NCI-H146 (cell line): ENCODE results near the gene IPP.
"Not testable (repeated sequence)": the region's sequence is repeated elsewhere in the genome, so short reads cannot be mapped to it uniquely, and the experiment has no call there.

Source experiments
- DNase-seq: peaks from one replicate; lab custom pipeline; 2025; lab: John Stamatoyannopoulos, UW

Gene IPP

DNA sequence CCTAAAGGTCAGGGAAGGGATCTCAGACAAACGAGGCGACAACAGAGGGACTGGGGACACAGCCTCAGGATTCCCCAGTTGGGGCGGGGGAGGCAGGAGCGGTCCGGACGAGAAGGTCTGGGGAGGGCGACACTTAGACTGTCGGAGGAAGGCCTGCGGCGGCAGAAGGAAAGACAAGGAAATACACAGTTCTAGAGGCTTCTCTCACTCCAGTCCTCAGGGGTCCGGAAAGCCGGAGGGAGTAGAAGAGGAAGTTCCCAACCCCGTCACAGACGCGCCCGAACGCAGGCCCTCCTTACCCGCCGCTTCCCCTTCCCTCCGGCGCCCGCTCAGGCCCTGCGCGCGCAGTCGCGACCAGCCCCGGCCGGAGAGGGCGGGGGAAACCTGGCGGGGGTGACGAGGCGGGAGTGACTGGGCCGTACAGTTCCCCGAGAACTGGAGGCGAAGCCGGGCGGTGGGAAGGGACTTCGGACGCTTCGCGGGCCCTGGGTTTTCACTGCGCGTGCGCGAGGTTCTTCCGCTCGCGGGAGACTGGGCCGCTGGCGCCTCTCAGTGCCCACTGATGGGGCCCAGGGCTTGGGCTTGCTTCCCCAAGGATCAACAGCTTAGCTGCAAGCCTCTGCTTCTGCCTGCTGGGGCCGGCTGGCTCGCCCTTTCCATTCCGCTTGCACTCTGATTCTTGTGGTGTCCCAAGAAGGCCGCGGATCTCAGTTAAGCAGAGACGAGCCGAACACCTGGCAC, at the start of gene IPP:
Gene IPP (minus strand): TSS at position 356 of the 741 bp plus-strand sequence. CDS start 4,242 bp downstream, outside the sequence.
- DNase-seq = peak; percentile 86

DNA sequence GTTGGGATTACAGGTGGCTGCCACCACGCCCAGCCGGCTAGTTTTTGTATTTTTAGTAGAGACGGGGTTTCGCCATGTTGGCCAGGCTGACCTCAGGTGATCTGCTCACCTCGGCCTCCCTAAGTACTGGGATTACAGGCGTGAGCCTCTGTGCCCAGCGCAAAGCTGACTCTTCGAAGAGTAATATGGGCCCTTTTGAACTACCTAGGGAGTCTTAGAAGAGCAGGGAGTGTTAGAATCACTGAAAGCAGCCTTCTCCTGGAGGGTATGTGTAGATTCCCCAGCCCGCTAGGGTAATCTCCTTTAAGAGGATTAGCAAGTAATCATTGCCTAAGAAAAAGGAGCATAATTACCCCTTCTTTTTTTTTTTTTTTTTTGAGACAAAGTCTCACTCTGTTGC, 46.5 kb upstream of the IPP start:
- DNase-seq = no peak

DNA sequence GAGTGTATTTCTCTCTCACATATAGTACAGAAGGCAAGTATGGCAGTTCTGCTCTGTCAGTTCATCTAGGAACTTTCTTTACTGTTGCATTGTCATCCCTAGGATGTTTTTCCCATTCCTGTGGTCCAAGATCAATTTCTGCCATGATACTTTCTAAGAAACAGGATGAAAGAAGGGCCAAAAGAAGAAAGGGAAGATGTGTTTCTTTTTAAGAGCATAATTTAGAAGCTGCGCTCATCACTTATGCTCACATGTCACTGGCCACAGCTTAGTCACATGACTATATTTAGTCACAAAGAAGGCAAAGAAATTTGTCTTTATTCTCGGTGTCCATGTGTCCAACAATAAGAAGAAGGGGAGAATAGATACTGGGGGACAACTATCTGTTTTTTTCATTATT, 45.9 kb upstream of the IPP start:
- DNase-seq = no peak

DNA sequence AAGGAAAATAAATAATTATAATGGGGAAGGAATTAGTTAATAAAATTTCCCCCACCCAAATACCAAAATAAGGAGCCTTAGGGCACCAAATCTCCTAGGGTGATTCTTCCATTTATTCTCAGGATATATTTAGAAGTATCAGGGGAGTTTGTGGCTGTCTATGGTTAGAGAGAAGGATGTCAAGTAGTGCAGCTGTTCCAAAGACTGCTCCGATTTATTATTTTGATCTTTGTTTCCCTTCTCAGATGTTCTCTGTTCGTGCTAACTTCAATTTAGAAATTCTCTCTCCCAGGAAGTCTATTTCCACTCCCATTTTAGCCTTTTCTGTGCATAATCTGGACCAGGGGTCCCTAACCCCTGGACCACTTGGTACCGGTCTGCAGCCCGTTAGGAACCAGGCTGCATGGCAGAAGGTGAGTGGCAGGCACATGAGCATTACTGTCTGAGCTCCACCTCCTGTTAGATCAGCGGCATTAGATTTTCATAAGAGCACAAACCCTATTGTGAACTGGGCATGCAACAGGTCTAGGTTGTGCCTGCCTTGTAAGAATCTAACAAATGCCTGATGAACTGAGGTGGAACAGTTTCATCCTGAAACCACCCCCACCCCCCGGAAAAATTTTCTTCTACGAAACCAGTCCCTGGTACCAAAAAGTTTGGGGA, 43.6 kb upstream of the IPP start:
- no peak for DNase-seq

DNA sequence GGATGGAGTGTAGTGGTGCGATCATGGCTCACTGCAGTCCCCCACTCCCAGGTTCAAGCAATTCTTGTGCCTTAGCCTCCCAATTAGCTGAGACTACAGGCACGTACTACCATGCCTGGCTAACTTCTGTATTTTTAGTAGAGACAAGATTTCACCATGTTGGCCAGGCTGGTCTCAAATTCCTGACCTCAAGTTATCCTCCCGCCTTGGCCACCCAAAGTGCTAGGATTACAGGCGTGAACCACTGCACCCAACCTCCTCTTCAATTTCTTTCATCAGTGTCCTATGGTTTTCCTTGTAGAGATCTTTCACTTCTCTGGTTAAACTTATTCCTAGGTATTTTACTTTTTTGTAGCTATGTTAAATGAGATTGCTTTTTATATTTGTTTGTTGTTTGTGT, 42.3 kb upstream of the IPP start:
- DNase-seq = no peak

DNA sequence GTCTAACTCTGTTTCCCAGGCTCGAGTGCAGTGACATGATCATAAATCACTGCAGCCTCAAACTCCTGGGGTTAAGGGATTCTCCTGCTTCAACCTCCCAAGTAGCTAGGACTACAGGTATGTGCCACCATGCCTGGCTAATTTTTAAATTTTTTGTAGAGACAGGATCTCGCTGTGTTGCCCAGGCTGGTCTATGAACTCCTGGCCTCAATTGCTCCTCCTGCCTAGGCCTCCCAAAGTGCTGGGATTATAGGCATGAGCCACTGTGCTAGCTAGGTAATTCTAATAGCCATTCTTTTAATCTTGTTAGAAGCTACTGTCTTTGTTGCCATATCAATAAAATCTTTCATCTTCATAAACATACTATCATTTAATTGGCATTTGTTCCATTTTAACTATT, 39.1 kb upstream of the IPP start:
- no peak for DNase-seq

DNA sequence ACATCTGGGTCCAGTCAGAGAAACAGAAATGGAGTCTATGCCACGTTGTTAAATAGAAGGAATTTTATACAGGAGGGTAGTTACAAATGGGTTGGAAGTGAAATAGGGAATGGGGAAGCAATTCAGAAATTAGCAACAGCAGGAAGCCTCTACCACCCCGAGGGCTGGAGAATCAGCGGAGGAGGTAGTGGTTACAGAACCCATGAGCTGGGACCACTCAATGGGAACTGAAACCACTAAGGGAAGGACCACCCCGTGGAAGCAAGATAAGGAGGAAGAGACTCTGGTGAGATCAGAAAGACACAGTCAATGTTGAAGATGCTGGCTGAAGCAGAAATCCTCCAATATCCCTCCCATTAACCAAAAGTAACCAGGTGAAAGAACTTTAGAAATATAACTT, 37.5 kb upstream of the IPP start:
- no peak for DNase-seq

DNA sequence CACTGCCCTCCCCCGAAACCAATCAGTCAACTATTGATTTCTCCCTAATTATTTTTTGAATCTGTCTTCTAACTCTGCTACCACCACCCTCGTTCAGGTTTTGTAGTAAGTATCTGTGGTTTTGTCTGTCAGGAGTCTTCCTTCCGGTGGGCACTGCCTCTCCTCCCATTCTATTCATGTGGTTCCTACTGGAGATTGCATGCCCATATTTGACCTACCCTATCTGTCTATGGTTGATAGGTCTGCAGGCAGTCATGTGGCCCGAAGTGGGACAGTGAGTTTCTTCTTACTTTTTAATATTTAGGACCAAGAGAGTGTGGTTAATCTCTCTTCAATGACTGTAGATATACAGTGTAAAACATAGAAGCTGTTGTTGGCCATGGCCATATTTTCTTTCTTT, 35.1 kb upstream of the IPP start:
- DNase-seq = no peak

DNA sequence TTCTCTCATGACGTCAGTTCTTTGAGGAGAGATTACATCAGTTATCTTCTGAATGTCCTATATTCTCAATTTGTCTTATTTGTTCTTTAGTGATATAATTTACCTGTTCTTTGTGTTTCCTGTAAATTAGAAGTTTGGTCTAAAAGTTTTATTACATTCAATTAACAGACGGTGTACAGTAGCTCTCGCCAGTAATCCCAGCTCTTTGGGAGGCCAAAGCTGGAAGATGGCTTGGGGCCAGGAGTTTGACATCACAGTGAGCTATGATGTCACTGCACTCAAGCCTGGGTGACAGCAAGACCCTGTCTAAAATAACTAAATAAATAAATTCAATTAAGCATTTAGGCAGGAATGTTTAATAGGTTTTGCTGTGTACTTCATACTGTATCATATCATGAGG, 25.3 kb upstream of the IPP start:
- no peak for DNase-seq

DNA sequence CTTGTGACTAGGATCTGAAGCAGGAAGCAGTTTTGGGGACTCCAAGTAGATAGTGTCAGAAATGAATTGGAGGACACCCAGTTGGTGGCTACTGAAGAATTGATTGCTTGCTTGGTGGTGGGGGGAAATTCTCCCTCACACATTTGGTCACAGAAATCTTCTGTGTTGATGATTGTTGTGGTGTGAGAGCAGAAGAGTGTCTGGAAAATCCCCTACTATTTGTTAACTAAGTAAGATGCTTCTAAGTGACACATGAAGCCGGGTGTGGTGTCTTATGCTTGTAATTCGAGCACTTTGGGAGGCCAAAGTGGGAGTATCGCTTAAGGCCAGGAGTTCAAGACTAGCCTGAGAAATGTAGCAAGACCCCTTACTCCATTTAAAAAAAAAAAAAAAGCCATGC, 22.5 kb upstream of the IPP start:
- no peak for DNase-seq

DNA sequence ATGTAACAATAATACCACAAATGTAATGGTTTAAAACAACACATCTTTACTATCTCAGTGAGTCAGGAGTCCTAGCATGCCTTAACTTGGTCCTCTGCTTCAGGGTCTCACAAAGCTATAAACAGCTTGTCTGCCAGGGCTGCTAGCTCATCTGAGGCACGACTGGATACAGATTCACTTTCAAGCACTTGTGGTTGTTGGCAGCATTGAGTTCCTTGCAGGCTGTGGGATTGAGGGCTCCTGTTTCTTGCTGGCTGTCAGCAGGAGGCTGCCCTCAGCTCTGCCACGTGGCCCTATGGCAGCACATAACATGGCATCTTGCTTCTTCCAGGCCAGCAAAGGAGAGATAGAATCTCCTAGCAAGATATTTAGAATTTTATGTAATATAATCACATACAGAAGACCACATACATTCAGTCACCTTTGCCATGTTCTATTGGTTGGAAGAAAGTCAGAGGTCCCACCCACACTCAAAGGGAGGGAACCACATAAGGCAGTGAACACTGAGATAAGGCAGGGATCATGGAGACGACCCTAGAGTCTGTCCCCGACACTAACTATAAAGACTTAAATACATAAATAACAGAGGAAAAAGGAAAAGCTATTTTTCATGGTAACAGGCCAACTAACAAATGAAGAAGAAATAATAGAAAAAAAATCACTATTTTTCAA, 18.9 kb upstream of the IPP start:
- no peak for DNase-seq

DNA sequence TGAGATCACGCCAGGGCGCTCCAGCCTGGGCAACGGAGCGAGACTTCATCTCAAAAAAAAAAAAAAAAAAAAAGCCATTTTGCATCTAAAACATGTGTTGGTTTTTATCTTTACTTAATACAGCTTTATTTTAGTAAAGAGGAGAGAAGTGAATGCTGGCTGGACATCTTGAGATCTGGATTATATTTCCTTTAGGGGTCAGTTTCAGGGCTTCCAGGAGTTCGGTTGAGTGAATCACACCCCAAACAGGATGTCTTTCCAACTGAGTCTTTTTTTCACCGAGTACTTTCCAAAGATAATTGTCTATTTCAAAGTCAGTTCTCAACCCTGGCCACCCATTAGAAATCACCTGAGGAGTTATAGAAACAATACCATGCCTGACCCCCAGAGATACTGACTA, 16.6 kb upstream of the IPP start:
- no peak for DNase-seq

DNA sequence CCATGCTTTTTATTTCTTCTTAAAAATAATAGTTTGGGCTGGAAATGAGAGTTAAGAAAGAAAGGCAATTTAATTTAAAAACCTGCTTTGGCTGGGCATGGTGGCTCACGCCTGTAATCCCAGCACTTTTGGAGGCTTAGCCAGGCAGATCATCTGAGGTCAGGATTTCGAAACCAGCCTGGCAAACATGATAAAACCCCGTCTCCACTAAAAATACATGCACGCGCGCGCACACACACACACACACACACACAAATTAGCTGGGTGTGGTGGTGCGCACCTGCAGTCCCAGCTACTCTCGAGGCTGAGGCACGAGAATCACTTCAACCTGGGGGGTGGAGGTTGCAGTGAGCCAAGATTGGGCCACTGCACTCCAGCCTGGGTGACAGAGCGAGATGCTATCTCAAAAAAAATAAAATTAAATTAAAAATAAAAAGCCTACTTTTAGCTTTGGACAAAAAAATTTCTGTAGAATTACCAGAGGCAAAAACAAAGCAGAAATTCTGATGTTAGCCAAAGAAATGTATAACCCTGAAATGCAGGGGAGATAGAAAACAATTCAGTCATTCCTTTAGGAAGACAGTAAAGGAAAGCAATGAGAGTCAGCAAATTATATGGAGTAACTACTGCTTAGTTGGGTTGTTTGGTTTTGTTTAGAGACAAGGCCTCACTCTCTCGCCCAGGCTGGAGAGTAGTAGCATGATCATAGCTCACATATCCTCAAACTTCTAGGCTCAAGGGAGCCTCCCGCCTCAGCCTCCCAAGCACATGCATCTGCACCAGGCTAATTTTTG, 15.7 kb upstream of the IPP start:
- no peak for DNase-seq

DNA sequence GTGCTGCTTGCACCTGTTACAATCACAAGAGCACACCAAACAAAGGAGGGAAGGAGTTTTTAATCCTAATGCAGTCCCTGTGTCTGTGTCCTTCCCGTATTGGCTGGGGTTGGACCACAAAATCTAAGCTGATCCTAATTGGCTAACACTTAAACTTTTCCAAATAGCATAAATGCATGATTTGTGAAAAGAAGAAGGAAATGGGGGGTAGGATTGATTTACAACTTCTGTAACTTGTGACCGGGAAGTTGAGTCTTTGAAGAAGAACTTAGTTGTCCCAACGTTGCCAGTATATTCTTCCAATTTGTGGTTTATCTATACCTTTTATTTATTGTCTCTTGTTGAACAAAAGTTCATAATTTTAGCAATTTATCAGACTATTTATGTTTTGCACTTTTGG, 11.8 kb upstream of the IPP start:
- DNase-seq = no peak

DNA sequence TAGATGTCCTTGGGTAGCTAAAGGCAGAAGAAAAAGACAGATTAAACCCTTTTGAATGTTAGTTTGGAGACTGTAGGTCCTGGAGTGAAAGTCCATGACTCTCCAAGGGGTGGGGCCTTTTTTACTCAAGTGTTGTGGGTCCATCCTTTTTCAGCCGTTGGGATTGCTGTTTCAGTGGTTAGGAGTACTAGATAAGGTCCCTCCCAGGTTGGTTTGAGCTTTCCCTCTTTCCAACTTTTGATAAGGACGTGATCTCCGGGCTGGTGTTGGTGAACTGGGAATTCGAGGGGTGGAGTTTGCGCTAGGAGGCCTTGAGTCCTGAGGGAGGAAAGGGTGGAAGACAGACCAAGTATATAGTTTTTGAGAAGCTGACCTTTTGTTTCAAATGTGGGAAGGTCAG, 5.2 kb upstream of the IPP start:
- no peak for DNase-seq

DNA sequence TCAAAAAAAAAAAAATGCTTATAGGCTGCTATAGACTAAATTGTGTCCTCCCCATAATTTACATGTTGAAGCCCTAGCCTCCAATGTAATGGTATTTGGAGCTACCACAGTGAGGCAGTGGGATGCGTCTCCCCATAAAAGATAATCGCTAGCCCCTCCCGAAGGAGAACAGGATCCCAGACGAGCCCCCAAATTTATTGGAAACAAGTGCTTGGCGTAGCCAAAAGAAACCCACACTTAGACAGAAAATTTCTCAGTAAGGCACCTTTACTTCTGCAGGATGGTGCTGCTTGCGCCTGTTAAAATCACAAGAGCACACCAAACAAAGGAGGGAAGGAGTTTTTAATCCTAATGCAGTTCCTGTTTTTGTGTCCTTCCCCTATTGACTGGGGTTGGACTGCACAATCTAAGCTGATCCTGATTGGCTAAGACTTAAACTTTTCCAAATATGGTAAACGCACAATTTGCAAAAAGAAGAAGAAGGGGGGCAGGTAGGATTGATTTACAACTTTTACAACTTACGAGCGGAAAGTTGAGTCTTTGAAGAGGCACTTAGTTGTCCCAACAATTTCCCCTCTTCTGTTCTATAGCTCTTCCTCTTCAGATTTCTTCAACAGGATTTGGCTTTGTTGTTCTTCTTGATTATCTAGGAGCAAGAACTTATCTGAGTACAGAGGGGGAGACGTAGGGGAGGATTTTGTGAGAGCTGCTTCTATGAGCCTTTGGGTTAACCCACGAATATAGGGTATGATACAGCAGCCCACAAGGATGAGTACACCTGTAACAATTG, 3.0 kb upstream of the IPP start:
- no peak for DNase-seq

DNA sequence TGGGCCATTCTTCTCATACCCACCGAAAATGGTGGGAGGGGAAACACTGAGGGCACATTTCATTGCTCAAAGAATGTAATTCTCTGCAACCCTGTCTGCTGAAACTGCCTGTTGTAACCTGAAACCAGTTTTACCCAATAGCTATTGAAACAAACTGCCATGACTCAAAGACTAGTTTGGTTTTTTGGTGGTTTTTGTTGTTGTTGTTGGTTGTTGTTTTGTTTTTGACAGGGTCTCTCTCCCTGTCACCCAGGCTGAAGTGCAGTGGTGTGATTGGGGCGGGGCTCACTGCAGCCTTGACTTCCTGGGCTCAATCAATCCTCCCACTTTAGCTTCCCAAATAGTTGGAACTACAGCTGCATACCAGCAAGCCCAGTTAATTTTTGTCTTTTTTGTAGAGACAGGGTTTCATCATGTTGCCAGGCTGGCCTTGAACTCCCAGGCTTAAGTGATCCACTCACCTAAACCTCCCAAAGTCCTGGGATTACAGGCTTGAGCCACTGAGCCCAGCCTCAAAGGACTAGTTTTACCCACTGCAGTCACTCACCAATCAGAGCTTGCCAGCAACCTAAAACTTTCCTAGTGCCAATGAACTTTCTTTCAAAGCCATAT, 2.1 kb upstream of the IPP start:
- DNase-seq = no peak

DNA sequence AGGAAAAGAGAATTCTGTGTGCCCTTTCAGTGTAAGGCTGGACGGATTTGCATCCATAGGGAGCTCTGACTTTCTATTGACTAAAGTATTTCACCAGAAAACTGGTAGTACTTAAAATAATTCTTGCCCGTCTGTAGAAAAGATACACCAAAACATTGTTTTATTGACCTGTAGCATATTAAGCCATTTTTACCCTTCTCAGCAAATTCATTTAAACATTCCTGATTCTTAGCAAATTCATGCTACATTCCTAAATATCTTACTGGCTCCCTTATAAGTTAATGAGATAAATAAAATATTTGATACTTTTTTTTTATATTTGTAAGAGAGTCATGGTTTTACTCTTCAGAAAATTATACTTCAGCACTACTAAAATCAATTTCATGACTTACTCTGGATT, 1.6 kb upstream of the IPP start:
- DNase-seq = no peak

DNA sequence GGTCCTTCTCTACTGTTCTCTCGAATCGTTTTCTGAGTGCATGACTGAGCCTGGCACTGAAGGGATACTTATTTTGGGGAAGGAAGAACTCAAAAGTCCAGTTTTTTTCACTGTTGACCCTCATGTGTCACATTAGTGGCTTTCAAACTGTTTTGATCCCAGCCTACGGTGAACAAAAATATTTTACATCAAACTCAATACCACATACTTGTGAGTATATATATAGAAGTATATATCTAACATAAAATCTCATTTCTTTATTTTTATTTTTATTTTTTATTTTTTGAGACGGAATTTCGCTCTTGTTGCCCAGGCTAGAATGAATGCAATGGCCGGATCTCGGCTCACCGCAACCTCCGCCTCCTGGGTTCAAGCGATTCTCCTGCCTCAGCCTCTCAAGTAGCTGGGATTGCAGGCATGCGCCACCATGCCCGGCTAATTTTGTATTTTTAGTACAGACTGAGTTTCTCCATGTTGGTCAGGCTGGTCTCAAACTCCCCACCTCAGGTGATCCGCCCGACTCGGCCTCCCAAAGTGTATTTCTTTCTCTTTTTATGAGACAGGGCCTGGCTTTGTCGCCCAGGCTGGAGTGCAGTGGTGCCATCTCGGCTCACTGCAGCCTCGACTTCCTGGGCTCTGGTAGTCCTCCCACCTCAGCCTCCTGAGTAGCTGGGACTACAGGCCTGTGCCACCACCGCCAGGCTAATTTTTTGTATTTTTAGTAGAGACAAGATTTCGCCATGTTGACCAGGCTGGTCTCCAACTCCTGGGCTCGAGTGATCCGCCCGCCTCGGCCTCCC, 786 bp upstream of the IPP start:
- DNase-seq = not testable (repeated sequence)

DNA sequence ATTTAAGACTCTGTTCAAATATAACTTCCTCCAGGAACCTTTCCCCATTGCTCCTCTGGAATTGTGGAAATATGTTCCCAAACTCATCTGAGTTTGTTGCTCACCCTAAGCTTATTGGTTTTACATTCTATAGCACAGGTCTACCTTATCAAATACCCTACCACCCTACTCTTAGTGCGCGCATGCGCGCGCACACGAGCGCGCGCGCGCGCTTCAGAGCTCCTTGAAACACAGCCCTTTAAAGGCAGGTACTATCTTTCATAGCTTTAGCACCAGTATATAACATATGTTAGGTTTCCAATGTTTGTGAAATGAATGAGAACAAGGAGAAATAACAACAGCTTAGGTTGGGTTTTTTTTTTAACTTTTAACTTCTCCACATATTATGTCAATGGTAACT, 3.5 kb downstream of the IPP start:
- DNase-seq = no peak
